IPS-15b (cell line): ENCODE data around the gene MSANTD1.

ENCODE experiments used
- H3K27me3 ChIP-seq: one replicate; pipeline ENCODE4 v1.6.1; 2013; ENCODE audit warnings: low read length; ENCODE audit not compliant: control insufficient read depth, insufficient read depth
- H3K36me3 ChIP-seq: one replicate; pipeline ENCODE4 v1.6.1; 2013; ENCODE audit warnings: low read length; ENCODE audit not compliant: control insufficient read depth, insufficient read depth
- H3K4me1 ChIP-seq: one replicate; pipeline ENCODE4 v1.6.1; 2013; ENCODE audit warnings: mild to moderate bottlenecking, low read length; ENCODE audit not compliant: control insufficient read depth, insufficient read depth
- H3K4me3 ChIP-seq: one replicate; pipeline ENCODE4 v1.5.1; 2013; ENCODE audit warnings: low read depth, low read length
- H3K9ac ChIP-seq: one replicate; pipeline ENCODE4 v1.6.1; 2013; ENCODE audit warnings: low read depth, mild to moderate bottlenecking, low read length
- H3K9me3 ChIP-seq: one replicate; pipeline ENCODE4 v1.6.1; 2013; ENCODE audit warnings: mild to moderate bottlenecking, low read length; ENCODE audit not compliant: control insufficient read depth, insufficient read depth

The MSANTD1 gene

DNA sequence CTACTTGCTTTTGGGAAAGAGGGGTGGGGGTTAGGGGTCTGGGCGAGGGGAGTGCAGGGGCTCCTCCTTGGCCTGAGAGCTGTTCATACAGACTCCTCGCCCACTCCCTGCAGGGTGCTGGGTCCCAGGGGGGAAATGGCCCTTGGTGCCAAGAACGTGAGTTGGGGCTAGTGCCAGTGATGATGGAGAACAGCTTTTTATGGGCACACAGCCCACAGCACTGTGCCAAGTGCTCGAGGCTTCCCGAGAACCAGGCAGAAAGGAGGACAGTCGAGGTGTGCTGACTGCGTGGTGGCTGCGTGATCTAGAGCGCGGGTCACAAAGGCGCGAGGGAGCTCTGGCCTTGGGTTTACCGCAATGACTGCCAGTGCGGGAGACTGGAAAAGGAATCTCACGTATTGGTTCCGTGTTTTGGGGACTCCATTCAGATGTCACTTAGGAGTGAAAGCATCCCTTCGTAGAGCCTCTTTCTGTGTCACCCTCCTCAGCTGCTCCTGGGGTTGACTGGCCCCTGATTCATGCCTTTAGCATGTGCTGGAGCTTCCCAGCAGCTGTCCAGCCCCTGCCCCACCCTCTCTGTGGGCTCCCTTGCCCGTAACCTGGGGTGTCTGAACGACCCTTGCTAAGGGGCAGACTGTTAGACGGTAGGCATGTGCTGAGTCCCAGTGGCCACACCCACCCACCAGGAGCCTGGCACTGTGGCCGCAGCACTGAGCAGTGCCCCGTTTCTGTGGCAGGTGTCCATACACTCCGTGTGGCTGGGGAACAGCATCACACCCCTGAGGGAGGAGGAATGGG lies 20.9 kb upstream of the MSANTD1 start:
- Histone ChIP-seq H3K9me3 (no peaks in the 10 kb centered on the region), H3K36me3 (peaks cover 77% of the 10 kb centered on the region), H3K4me1 (no peaks in the 10 kb centered on the region), H3K4me3 (no peak overlapping the region), H3K27me3 (no peaks in the 10 kb centered on the region), H3K9ac (no peak overlapping the region)

DNA sequence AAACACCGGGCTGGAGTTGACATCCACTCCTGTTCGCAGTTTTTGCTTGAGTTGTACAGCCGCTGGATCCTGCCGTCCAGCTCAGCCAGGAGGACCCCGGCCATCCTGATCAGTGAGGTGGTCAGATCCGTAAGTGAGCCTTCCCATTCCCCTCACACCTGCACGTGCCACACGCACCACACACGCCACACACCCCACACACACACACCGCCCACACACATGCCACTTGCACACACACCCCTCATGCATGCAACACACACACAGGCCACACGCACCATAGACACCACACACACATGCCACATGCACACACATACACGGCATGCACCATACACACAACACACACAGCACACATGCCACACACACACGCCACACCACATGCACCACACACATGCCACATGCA lies 20.1 kb upstream of the MSANTD1 start:
- no peaks in the 10 kb centered on the region for H3K4me1 ChIP-seq
- H3K9me3 ChIP-seq: no peaks in the 10 kb centered on the region
- peaks cover 79% of the 10 kb centered on the region for H3K36me3 ChIP-seq
- H3K4me3 ChIP-seq: no peak overlapping the region
- H3K9ac ChIP-seq: no peak overlapping the region
- no peaks in the 10 kb centered on the region for H3K27me3 ChIP-seq

DNA sequence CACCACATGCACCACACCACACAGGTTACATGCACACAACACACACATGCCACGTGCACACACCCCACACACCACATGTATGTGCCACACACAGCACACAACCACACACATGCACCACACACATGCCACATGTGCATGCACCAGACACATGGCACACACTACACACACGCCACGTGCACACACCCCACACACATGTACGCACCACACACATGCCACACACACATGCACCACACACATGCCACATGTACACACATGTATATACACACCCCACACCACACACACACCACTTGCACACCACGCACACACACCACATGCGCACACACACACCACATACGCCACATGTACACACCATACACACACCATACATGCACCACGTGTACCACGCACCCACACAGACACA lies 19.6 kb upstream of the MSANTD1 start:
- H3K27me3 ChIP-seq: no peaks in the 10 kb centered on the region
- no peak overlapping the region for H3K9ac ChIP-seq
- H3K4me3 ChIP-seq: no peak overlapping the region
- no peaks in the 10 kb centered on the region for H3K4me1 ChIP-seq
- no peaks in the 10 kb centered on the region for H3K9me3 ChIP-seq
- peaks cover 79% of the 10 kb centered on the region for H3K36me3 ChIP-seq

DNA sequence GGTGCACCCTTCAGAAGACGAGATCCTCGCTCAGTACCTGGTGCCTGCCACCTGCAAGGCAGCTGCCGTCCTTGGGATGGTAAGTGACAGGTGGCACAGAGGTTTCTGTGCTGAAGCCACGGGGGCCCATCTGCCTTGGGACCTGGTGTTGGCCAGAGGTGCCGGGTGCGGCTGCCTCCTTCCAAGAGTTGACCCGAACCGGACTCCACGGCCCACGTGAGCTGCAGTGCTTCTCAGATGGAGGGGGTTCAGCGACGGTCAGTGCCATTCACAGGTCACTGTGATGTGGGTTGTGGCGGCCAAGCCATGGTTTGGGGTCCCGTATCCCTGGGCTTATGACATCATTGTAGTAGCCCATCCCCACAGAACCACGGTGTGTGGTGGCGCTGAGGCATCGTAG lies 19.0 kb upstream of the MSANTD1 start:
- Histone ChIP-seq H3K9me3 (no peaks in the 10 kb centered on the region), H3K9ac (no peak overlapping the region), H3K4me1 (no peaks in the 10 kb centered on the region), H3K36me3 (peaks cover 83% of the 10 kb centered on the region), H3K4me3 (no peak overlapping the region), H3K27me3 (no peaks in the 10 kb centered on the region)

DNA sequence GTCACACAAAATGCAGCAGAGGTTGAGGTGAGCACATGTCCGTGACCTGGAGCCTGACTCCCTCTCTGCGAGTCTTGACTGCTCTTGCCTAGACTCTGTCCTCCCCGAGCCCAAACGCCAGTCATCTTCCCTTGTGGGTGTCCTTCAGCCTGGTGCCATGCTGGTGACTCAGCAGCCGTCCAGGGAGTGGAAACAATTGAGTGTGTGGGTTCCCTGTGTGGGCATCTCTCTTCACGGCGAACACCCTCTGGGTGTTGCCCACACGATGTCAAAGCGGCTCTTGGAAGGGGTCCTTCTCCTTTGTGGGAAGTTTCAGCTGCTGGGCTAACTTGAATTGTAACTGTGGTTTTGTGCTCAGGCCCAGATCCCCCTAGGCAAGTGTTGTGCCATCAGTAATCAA lies 17.5 kb upstream of the MSANTD1 start:
- Histone ChIP-seq H3K9me3 (no peaks in the 10 kb centered on the region), H3K4me3 (no peak overlapping the region), H3K27me3 (no peaks in the 10 kb centered on the region), H3K4me1 (no peaks in the 10 kb centered on the region), H3K9ac (no peak overlapping the region), H3K36me3 (peaks cover 81% of the 10 kb centered on the region)

DNA sequence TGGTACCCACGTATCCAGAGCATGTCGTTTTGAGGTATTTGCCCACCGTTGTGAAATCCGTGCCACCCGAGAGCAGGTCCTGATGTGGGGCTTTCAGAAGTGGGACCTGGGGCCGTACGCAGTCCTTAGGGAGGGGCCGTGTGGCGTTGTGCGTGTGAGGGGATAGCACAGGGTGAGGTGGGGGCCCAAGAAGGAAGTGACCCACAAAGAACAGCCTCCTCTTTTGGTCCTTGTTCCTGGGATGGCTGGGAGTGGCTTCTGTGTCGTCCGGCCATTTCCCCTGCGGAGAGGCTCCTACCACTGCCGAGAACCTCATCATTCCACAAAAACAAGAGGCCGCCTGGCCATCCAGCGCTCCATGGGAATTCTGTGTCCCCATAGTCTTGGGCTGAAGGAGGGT lies 17.0 kb upstream of the MSANTD1 start:
- Histone ChIP-seq H3K9ac (no peak overlapping the region), H3K4me3 (no peak overlapping the region), H3K4me1 (no peaks in the 10 kb centered on the region), H3K9me3 (no peaks in the 10 kb centered on the region), H3K36me3 (peaks cover 78% of the 10 kb centered on the region), H3K27me3 (no peaks in the 10 kb centered on the region)

DNA sequence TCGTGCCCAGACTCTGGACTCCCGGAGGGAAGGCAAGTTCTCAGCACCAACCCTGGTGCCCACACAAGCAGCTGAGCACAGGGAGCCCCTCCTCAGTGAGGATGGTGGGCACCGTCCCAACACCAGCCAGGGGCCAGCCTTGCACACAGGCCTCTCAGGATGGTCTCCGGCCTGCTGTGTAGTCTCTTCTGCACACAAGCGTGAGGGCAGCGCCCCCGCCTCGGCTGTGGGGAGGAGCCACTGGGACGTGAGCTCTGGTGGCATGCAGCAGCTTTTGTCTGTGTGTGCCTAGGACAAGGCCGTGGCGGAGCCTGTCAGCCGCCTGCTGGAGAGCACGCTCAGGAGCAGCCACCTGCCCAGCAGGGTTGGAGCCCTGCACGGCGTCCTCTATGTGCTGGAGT lies 16.1 kb upstream of the MSANTD1 start:
- no peaks in the 10 kb centered on the region for H3K27me3 ChIP-seq
- H3K36me3 ChIP-seq: peaks cover 78% of the 10 kb centered on the region
- peaks cover 5% of the 10 kb centered on the region for H3K4me1 ChIP-seq
- H3K9ac ChIP-seq: no peak overlapping the region
- no peak overlapping the region for H3K4me3 ChIP-seq
- H3K9me3 ChIP-seq: no peaks in the 10 kb centered on the region

DNA sequence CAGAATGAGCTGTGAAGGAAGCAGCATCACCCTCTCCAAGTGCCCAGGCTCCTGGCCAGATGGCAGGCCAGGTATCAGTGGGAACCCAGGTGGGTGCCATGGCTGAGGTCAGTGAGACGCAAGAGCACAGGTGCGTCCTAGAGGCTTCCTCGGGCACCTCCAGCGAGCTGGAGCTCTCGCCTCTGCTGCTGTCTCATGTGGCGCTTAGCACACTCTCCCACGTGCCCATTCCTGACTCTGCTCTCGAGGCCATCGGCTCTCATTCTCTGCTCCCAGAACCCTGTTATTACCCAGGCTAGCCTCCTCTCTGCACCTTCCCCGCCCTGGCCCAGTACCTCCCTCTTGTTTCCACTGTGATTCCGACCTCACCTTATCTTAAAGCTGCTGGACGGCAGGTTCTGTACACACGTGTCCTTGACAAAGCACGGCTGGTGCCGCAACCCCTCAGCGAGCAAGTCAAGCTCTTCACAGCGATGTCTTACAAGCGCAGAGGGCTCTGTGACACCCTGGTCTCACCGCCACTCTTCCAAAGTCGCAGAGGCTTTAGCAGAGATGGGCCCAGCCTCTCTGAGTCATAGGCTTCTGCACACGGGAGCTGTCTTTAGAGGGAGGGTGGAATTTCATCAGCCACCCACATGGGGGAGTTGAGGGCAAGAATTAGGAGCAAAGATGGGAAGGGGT lies 15.4 kb upstream of the MSANTD1 start:
- no peak overlapping the region for H3K9ac ChIP-seq
- peaks cover 71% of the 10 kb centered on the region for H3K36me3 ChIP-seq
- no peak overlapping the region for H3K4me3 ChIP-seq
- no peaks in the 10 kb centered on the region for H3K9me3 ChIP-seq
- H3K27me3 ChIP-seq: no peaks in the 10 kb centered on the region
- H3K4me1 ChIP-seq: peaks cover 7% of the 10 kb centered on the region

DNA sequence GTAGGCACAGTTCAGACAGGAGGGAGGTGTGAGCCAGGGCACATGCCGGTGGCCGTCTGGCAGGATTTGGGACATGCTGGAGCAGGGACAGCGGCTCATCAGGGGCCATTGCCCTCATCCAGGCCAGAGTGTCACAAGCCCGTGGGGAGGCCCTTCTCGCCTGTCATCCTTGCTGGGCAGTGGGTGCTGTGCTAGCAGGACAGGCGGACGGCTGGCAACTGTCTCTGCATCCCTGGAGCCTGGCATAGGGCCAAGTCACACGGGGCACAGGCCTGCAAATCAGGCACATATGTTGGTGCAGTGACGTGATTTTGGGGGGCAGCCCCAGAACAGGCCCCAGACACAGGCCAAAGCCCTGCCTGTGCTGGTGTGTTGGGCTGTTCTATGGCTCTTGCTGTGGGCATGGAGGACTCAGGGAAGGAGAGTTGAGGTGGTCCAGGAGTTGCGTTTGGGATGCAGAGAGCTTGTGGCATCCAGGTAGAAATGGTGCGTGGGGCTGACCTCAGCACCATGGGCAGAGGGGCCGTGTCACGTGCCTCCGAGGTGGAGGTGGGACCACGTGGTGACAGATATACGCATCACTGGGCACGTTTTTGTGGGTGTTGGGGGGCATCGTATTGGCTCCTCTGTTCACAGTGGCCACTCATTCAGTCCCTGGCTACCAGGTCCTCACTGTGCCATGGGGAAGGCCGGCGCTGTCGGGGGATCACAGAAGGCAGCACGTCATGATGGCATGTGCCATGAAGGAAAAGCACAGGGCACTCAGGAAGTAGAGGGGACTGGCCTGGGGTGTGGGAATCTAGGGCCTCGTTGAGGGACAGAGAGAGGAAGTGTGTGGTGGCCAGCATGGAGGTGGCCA lies 14.6 kb upstream of the MSANTD1 start:
- Histone ChIP-seq H3K9ac (no peak overlapping the region), H3K4me1 (peaks cover 7% of the 10 kb centered on the region), H3K36me3 (peaks cover 70% of the 10 kb centered on the region), H3K27me3 (no peaks in the 10 kb centered on the region), H3K9me3 (no peaks in the 10 kb centered on the region), H3K4me3 (no peak overlapping the region)

DNA sequence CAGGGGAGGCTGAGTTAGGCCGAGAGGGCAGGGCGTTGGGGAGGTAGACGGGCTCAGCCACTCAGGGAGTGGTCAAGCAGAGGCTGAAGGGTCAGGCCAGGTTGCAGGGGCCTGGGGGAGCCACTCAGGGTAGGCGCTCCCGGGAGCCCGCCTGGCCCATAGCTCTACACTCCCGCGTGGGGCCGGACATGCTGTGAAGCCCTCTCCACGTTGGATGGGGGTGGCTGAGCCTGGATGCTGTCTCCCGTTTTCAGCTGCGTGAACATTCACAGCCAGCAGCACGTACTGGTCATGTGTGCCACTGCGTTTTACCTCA lies 14.0 kb upstream of the MSANTD1 start:
- Histone ChIP-seq H3K36me3 (peaks cover 69% of the 10 kb centered on the region), H3K9me3 (no peaks in the 10 kb centered on the region), H3K4me3 (no peak overlapping the region), H3K4me1 (peaks cover 7% of the 10 kb centered on the region), H3K9ac (no peak overlapping the region), H3K27me3 (no peaks in the 10 kb centered on the region)

DNA sequence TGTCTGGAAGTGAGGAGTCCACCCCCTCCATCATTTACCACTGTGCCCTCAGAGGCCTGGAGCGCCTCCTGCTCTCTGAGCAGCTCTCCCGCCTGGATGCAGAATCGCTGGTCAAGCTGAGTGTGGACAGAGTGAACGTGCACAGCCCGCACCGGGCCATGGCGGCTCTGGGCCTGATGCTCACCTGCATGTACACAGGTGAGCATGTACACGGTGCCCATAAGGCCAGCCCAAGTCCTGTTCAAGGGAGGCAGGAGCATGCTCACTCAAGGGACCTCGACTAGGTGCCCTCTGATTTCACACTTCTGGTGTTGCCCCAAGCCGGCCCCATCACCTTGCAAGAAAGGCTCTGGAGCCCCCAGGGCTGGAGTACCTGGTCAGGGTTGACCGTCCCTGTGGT lies 13.4 kb upstream of the MSANTD1 start:
- no peaks in the 10 kb centered on the region for H3K27me3 ChIP-seq
- H3K4me1 ChIP-seq: peaks cover 7% of the 10 kb centered on the region
- H3K9ac ChIP-seq: no peak overlapping the region
- no peak overlapping the region for H3K4me3 ChIP-seq
- H3K36me3 ChIP-seq: peaks cover 70% of the 10 kb centered on the region
- H3K9me3 ChIP-seq: no peaks in the 10 kb centered on the region
